BJ (cell line): Measurements from ENCODE around the gene GPR179. TPM values are rescaled to one million over a fixed set of nuclear protein-coding genes. Genes with fewer than 3 reads are reported as not detected.

Experiments
- CTCF ChIA-PET: fragments of 350-600 bp; formaldehyde crosslinking; extraction: SDS; loops from one replicate; lab custom pipeline; 2021; ENCODE audit warnings: antibody characterized with exemption, inconsistent platforms; lab: Yijun Ruan, JAX
- POLR2A ChIA-PET: fragments of 300-600 bp; sonication (Branson Sonifier 250); formaldehyde crosslinking; extraction: SDS; loops from one replicate; lab custom pipeline; 2021; ENCODE audit warnings: antibody characterized with exemption; lab: Charles Lee
- DNase-seq: peaks from one replicate; pipeline ENCODE4 v3.0.0-alpha.2; 2011; ENCODE audit warnings: low read depth
- H3K27me3 ChIP-seq: 2 replicates; pipeline ENCODE4 v1.6.0; 2011; ENCODE audit warnings: low read length; ENCODE audit not compliant: control insufficient read depth, insufficient read depth
- H3K36me3 ChIP-seq: 2 replicates; pipeline ENCODE4 v1.5.1; 2011; ENCODE audit warnings: low read length; ENCODE audit not compliant: control insufficient read depth, insufficient read depth
- H3K4me3 ChIP-seq: 2 replicates; pipeline ENCODE4 v1.5.1; 2011; ENCODE audit warnings: low read depth, mild to moderate bottlenecking, control low read depth, low read length
- polyA plus RNA-seq: library from polyadenylated mRNA; depleted of rRNA; stranded (reverse); fragments of >200 nt; gene quantifications from 2 replicates; pipeline ENCODE4 v1.2.3, GENCODE V29; 2011
- TF ChIP-seq, protein P1 (sequence below): IDR thresholded peaks from 2 replicates; pipeline ENCODE4 v1.5.1; 2011; ENCODE audit warnings: low read depth, mild to moderate bottlenecking, control low read depth, inconsistent platforms, low read length, moderate library complexity; ENCODE audit not compliant: insufficient read depth

GPR179 gene
- polyA plus RNA-seq, 1 experiment, result not detected

DNA sequence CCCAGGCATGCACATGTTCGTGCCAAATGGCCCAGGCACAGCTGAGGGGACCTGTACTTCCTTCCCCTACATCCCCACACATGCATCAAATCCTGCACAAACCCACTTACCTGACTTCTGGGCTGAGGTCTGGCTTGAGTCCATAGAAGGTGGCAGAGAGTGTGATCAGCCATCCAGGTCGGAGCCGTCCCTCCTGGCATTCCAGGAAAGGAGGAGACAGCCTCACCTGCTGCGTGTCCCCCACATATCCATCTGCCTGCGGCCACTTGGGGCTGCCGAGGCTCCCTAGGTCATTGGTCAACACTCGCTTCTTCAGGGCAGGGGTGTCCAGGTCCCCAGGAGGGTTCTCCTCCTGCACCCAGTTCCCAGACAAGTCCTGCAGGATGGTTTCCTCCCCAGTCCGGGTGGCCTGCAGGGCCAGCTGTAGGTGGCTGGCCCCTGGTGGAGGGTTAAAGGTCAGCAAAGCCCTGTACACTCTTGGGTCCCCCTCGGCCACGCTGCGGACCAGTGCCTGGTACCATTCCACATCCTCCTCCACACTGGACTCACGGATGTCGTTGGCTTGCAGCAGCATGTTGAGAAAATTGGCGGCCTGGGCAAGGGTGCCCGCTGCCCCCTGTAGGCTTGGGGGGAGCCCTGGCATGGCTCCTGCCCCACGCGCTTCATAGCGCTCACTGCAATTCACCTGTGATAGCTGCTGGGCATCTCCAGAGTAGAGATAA lies 709 bp downstream of the GPR179 start:
- ChIA-PET POLR2A (no interaction called here), CTCF (interaction anchor here (1.2 to 13.8 kb wide), 4 partner anchors 10 to 75 kb away, joined by 4 to 318 read pairs (median 6); no protein-coding TSS in a partner anchor)
- Histone ChIP-seq H3K27me3 (peaks cover 28% of the 10 kb centered on the region), H3K4me3 (no peak overlapping the region), H3K36me3 (no peaks in the 10 kb centered on the region)
- no peak for DNase-seq
- TF ChIP-seq, protein P1, sequence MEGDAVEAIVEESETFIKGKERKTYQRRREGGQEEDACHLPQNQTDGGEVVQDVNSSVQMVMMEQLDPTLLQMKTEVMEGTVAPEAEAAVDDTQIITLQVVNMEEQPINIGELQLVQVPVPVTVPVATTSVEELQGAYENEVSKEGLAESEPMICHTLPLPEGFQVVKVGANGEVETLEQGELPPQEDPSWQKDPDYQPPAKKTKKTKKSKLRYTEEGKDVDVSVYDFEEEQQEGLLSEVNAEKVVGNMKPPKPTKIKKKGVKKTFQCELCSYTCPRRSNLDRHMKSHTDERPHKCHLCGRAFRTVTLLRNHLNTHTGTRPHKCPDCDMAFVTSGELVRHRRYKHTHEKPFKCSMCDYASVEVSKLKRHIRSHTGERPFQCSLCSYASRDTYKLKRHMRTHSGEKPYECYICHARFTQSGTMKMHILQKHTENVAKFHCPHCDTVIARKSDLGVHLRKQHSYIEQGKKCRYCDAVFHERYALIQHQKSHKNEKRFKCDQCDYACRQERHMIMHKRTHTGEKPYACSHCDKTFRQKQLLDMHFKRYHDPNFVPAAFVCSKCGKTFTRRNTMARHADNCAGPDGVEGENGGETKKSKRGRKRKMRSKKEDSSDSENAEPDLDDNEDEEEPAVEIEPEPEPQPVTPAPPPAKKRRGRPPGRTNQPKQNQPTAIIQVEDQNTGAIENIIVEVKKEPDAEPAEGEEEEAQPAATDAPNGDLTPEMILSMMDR, result no peak

DNA sequence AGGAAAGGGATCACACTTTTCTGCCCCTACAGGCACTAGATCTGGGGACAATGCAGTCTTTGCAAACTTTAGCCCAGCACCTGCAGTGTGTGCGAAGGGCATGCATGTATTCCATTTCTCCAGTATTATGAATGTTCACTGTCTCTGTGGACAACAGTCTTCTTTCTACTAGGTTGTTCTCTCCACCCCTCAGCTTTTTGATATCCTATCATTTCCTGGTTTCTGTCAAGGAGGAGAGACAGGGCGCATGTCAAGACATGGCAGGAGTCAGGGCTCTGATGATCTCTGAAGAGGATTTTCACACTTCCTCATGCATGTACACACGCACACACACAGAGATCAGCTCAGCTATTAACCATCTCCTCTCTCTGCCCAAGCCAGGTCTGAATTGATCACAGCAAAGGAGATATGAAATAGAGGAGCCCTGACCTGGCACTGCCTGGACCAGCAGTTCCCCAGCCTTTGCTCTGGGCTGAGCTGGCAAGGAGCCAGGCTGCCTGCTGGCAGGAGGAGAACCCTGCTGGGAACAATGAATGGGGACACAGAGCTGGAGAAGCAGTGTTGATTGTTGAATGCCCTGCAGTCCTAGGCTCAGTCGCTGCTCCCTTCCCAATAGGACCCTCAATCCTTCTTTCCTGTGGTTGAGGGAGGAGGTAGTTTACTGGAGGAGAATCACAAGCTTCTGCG lies 2.6 kb downstream of the GPR179 start:
- TF ChIP-seq, protein P1, result no peak
- peaks cover 32% of the 10 kb centered on the region for H3K27me3 ChIP-seq
- no peak overlapping the region for H3K4me3 ChIP-seq
- DNase-seq, result no peak
- H3K36me3 ChIP-seq, result no peaks in the 10 kb centered on the region
- ChIA-PET POLR2A (no interaction called here), CTCF (interaction anchor here (0.9 to 3.3 kb wide), 4 partner anchors 8 to 73 kb away, joined by 3 to 30 read pairs (median 5); no protein-coding TSS in a partner anchor)

DNA sequence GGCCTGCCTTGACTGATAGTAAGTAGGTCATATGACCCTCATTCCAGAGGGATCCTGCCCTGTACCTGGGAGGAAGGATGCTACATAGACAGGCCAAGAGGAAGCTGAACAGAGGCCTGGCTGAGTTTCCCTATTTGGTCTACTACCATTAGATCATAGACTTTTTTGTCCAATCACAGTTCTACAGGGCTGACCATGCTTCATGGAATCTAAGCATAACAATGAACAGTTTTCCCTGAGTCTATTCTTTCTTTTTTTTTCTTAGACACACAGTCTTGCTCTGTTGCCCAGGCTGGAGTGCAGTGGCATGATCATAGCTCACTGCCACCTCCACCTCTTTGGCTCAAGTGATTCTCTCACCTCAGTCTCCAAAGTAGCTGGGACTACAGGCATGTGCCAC lies 3.9 kb downstream of the GPR179 start:
- TF ChIP-seq, protein P1, result no peak
- H3K4me3 ChIP-seq, result no peak overlapping the region
- POLR2A ChIA-PET, result no interaction called here
- DNase-seq, result no peak
- no peaks in the 10 kb centered on the region for H3K36me3 ChIP-seq
- peaks cover 31% of the 10 kb centered on the region for H3K27me3 ChIP-seq
- CTCF ChIA-PET, result interaction anchor here (1.2 to 3.3 kb wide), 4 partner anchors 9 to 75 kb away, joined by 5 to 30 read pairs (median 6); partner anchors contain the start of gene SOCS7

DNA sequence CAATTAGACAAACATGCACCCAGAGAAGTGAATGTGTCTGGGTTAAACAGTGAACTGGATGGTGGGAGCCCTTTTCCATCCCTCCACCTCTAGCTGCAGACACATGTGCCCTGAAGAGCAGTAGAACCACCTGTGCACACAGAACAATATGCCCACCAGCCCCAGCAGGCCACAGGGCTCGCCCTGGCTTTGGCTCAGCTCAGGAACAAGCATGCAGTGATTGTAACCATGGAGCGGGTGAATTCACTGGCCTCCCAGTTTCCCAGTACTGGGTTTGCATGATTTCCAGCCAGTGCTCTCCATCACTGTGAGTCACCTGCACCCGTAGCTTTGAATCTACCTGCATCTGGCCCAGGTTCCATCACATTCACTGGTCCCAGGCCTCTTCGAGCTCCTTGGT lies 5.2 kb downstream of the GPR179 start:
- Histone ChIP-seq H3K36me3 (no peaks in the 10 kb centered on the region), H3K4me3 (no peak overlapping the region), H3K27me3 (peaks cover 26% of the 10 kb centered on the region)
- TF ChIP-seq, protein P1, result no peak
- CTCF ChIA-PET, result interaction anchor here (0.6 to 3.3 kb wide), 8 partner anchors 9 to 76 kb away, joined by 3 to 30 read pairs (median 3); no protein-coding TSS in a partner anchor
- POLR2A ChIA-PET, result no interaction called here
- no peak for DNase-seq

DNA sequence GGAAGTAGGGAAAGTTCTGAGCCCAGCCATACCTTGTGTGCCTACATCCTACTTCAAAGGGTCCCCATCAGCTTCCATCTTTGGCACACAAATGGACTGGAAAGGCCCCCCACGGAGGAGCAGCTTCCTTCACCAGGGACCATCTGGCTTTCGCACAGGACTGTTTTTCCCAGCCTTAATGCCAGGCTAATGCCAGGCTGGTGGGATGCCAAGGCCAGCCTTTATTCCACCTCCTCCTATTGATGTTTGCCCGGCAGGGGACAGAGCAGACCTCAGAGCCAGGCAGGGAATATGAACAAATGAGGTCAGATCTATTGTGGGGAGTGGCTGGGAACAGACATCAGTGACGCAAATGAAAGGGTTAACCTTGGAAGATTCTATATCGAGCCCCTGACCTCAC lies 5.7 kb downstream of the GPR179 start:
- TF ChIP-seq, protein P1, result no peak
- no peak overlapping the region for H3K4me3 ChIP-seq
- ChIA-PET CTCF (interaction anchor here (0.8 to 3.3 kb wide), 8 partner anchors 8 to 77 kb away, joined by 3 to 30 read pairs (median 3); no protein-coding TSS in a partner anchor), POLR2A (no interaction called here)
- H3K27me3 ChIP-seq, result peaks cover 28% of the 10 kb centered on the region
- no peaks in the 10 kb centered on the region for H3K36me3 ChIP-seq
- DNase-seq, result no peak
